Measurements from ENCODE around the gene ZFR.

Gene ZFR

DNA sequence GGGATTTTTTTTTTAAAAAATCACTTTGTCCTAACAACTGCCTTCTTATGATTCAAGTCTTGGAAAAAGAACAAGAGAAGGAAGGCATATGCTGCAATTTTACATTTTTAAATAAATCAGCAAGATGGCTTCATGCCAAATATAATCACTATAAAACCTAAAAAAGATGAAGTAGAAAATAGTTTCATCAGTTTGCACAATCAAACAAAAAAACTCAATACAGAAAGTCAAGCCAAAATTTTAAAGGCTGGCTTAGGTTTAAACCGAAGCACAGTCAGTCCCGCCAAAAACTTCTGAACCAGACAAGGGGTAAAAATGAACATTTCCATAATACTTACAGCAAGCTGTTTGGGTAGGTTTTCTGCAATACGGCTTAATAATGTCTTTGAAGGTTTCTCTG lies 57.3 kb downstream of the ZFR start:
- H3K4me3 ChIP-seq (ENCODE audit: low read depth, low read length), result no peak overlapping the region
- no peak for TF ChIP-seq CTCF (IDR thresholded peaks at IDR 0.05; ENCODE audit: control insufficient read depth, extremely low read depth, insufficient read depth)
- DNase-seq (ENCODE audit: low read depth), result no peak

DNA sequence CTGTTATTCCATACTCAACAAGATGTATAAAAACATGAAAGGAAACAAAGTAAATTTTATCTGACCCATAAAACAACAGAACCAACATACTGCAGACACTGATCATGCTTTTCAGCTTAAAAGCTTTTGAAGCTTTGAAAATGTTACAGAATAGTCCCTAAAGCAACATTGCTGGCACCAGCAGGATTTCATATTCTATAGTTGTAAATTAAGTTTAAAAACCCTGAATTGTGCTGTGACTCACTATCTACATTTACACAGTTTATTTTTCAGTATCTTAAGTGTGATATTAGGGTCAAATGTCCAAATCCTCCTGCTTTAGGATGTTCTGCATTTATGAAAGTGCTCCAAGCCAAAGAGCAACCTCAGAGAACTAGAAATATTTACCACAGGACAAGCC lies 59.9 kb downstream of the ZFR start:
- H3K4me3 ChIP-seq (ENCODE audit: low read depth, low read length), result no peak overlapping the region
- TF ChIP-seq CTCF (IDR thresholded peaks at IDR 0.05; ENCODE audit: control insufficient read depth, extremely low read depth, insufficient read depth), result no peak
- DNase-seq (ENCODE audit: low read depth), result no peak

GRCh38 chr5:32383586-32383985 lies 61.0 kb downstream of the ZFR start:
- no peak for DNase-seq (ENCODE audit: low read depth)
- TF ChIP-seq CTCF (IDR thresholded peaks at IDR 0.05; ENCODE audit: control insufficient read depth, extremely low read depth, insufficient read depth), result no peak

DNA sequence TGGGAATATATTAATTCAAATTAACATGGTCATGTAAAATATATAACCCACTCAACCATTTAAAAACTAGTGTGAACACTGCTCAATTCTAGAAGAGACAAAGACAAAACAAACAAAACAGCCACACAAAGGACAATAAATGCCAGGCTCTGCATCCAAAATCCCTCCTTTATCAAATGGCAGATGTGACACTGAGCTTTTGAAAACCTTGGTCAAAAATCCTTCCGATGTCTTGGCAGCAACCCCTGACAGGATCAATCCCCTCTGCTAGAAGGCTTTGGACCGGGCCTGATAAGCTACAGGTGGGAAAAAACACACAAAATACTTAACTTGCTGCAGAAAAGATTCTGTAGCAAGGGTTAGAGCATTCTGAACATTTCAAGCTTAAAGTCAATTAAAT lies 61.5 kb downstream of the ZFR start:
- TF ChIP-seq CTCF (IDR thresholded peaks at IDR 0.05; ENCODE audit: control insufficient read depth, extremely low read depth, insufficient read depth), result no peak
- no peak overlapping the region for H3K4me3 ChIP-seq (ENCODE audit: low read depth, low read length)
- DNase-seq (ENCODE audit: low read depth), result no peak

More at GRCh38 chr5:32383586-32383985, 61.0 kb downstream of the ZFR start:
- H3K4me3 ChIP-seq (ENCODE audit: low read depth, low read length), result no peak overlapping the region

- TF ChIP-seq CTCF (IDR thresholded peaks at IDR 0.05; ENCODE audit: control insufficient read depth, extremely low read depth, insufficient read depth), result no peak
Observed at GRCh38 chr5:32379421-32379820, 65.1 kb downstream of the ZFR start.

DNA sequence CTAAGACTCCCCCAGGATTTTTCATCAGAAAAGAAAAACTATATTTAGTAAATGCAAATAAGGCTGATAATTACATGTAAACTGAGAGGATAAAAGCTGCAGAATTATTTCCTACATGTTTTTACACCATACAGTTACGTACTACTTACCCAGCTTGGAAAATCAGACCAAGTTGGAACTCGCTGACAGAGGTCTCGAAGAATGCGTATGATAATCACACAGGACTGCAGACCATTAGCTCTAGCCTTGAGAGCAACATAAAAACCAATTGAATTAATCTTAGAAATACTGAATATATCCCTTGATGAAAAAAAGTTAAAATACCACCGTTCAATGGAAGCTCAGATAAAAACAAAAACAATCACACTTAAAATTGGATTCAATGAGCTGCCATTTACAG lies 65.6 kb downstream of the ZFR start:
- no peak for DNase-seq (ENCODE audit: low read depth)
- no peak overlapping the region for H3K4me3 ChIP-seq (ENCODE audit: low read depth, low read length)
- no peak for TF ChIP-seq CTCF (IDR thresholded peaks at IDR 0.05; ENCODE audit: control insufficient read depth, extremely low read depth, insufficient read depth)

More at GRCh38 chr5:32379421-32379820, 65.1 kb downstream of the ZFR start:
- no peak overlapping the region for H3K4me3 ChIP-seq (ENCODE audit: low read depth, low read length)
- no peak for DNase-seq (ENCODE audit: low read depth)

DNA sequence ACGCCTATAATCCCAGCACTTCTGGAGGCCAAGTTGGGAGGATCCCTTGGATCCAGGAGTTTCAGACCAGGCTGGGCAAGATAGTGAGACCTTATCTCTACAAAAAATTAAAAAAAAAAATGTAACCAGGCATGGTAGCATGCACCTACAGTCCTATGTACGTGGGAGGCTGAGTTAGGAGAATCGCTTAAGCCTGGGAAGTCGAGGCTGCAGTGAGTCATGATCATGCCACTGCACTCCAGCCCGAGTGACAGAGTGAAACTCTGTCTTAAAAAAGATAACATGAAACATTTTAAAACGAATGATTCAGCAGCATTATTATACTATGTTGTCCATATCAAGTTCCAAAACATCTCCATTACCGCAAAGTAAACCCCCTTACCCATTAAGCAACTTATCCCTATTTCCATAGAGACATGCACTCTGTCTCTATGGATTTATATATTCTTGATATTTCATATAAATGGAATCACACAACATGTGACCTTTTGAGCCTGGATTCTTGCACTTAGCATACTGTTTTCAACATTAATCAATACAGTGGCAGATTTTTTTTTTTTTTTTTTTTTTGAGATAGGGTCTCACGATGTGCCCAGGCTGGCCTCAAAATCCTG lies 74.9 kb downstream of the ZFR start:
- no peak for TF ChIP-seq CTCF (IDR thresholded peaks at IDR 0.05; ENCODE audit: control insufficient read depth, extremely low read depth, insufficient read depth)
- no peak overlapping the region for H3K4me3 ChIP-seq (ENCODE audit: low read depth, low read length)
- no peak for DNase-seq (ENCODE audit: low read depth)
